Stimulated activated CD4-positive, alpha-beta T cell treated with anti-CD3 and anti-CD28 coated beads, Interleukin-15, amount 100 ng/mL, for 24 hours (primary cell): ENCODE measurements around the gene SLC22A17.
"Not testable (repeated sequence)": the region's sequence is repeated elsewhere in the genome, so short reads cannot be mapped to it uniquely, and the experiment has no call there.

Experiments used
- DNase-seq: peaks from one replicate; pipeline ENCODE4 v3.0.0-alpha.2; 2020

Gene SLC22A17

DNA sequence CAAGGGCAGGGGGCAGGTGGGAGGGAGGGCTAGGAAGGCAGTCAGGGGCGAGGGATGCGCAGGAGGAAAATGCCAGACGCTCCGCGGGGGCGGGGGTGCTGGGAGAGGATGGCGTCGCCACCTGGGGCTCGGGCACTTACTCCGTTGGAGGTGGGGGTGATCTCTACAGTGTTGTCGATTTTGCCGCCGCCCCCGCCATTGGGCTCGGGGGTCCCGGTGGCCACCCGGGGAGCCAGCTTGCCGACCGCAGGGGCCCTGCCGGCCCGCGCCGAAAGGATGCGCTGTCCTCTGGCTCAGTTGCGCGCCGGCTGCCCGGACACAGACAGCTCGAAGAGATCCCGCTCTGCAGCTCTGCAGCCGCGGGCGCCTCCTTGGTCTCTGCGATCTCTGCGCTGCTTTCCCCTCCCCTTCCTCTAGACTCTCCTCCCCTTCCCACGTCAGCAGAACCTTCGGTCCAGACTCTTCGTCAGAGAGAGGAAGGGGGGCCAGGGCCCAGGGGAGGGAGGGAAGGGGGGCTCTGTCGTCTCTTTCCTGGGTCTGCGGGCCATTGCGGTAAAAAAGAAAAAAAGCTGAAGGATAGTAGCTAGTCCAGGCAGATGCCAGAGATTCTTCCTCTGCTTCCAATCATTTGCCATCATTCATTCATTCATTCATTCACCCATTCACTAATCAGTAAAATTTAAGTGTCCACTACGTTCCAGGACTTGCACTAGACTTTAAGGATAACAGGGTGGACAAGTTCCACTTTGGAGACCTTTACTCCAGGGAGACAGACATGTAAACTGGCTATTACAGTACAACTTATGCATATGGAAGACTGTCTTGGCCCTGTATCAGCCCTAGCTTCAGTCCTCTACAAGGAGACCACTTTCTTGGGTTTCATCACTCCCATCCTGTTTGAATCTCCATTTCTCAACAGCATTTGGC lies at the start of gene SLC22A17:
SLC22A17 (minus strand) TSS at position 382 of the 927 bp plus-strand sequence.
- peak; percentile 74 for DNase-seq

DNA sequence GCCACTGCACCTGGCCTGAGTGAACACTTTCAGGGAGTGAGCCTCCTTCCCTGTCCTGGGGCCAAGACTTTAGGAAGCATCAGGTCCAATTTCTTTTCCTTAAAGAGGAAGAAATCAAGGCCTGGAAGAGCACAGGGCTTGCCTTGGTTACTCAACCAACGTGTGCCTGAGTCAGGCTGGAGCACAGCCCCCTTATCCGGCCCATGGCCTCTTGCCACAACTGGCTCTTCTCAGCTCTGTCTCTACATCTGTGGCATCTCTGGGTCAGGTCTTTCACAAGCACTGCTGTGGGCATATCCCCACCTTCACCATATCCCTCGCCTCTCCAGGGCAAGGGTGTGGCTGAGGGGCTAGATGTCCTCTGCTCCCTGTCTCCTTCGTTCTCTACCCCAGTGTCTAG lies 48.6 kb upstream of the SLC22A17 start:
- DNase-seq: no peak

DNA sequence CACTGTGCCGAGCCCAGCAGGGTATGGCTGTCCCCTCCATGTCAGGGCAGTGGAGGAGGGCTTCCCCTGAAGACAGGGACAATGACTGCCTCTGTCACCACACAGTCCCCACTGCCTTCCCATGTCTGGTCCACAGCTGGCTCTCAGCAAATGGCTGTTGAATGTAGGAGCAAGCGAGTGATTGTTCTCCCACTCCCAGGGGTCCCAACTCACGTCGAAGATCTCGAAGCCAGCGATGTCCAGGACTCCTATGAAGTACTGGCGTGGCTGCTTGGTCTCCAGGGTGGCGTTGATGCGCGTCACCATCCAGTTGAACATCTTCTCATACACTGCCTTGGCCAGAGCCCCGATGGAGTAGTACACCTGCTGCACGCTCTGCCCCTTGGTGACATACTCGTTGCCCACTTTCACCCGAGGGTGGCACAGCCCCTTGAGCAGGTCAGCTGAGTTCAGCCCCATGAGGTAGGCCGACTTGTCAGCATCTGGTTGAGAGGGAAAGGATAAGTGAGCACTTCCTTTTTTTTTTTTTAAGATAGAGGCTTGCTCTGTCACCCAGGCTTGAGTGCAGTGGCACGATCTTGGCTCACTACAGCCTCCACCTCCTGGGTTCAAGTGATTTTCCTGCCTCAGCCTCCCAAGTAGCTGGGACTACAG lies 47.9 kb upstream of the SLC22A17 start:
- DNase-seq: not testable (repeated sequence)

DNA sequence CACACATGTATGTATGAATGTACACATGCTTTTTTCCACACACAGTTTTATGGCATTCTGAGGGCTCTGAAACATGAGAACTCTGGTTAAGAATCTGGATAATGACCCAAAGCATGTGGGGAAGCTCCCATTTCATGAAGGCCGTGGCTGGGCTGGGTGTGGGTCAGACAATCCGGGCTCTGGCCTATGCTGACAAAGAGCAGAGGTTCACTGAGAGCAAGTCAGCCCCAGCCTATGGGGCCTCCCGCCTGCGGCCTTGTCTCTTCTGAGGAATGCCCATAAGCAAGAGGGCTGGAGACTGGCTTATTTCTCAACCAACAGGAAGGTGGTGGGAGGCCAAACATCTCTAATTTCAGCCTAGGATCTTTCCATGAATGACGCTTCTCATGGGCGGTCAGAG lies 46.9 kb upstream of the SLC22A17 start:
- DNase-seq: no peak

DNA sequence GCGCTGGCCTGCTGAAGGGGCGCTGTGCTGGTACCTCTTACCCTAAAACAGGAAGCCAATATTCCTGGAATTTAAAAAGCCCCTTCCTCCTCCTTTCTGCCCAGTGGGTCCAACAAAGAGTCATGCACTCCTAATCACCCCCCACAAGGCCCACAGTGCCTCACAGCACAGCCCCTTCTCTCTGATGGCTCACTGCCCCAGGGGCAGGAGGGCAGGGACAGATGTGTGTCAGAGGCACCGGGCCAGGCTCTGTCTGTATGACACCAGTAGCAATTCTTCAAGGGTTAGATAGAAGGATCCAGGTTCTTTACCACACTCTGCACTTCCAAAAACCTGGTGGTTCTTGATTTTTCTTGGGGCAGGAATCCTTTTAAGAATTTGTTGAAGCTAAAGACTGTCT lies 46.4 kb upstream of the SLC22A17 start:
- no peak for DNase-seq

DNA sequence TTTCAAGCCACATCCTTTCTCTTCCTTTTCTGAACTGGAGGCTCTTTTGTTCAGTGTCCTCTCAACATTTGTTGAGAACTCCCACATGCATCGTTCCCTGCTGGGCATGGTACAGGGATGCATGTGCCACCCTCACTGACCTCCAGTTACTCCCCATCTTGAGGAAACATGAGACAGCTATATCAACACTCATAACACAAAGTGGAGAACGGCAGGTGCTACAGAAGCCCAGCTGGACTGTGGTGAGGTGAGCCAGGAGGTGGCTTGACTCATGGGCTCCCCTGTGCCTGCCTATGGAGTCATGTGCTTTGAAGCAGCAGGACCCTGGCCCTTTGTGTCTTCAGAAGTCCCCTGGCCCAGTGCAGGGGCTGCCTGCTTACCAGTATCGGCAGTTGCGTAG lies 45.7 kb upstream of the SLC22A17 start:
- no peak for DNase-seq

DNA sequence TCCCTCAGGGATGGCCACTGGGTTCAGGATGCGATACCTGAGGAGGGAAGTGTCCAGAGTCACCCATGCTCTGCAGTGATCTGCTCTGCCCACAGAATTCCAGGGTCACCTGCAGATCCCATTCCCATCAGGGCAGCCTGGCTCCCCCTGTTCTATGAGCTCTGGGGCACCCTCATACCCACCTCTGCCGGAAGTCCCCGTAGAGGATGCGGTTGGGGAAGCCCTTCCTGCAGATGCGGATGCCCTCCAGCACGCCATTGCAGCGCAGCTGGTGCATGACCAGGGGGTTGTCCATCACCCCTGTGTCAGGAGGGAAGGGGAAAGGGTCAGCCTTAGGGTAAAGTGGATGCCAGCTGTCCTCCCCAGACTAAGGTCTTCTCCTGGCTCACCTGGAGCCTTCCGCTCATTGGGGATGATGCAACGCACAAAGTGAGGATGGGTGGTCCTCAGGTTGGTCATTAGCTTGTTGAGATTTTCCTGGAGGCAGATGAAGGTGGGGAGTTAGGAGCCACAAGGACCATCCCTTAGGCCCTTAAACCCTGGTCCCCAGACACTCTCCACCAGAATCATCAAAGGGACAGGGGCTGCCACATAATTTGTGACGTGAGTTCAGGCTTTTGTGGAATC lies 44.2 kb upstream of the SLC22A17 start:
- no peak for DNase-seq

DNA sequence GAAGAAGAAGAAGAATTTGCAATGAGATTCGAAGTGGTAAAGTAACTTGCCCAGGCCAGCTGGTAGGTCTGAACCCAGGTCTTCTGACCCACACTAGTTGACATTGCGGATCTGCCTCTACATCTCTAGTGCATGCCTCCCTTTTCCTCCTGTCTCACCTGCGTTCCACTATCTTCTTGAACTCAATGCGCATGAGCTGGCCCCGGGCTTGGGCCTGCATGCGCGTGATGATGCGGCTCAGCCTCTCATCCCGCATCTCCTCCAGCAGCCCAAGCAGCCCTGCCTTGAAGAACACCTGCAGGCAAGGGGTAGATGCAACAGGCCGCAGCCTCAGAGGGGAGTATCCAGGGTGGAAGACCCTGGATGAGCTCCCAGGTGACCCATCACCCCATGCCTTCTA lies 43.4 kb upstream of the SLC22A17 start:
- no peak for DNase-seq

DNA sequence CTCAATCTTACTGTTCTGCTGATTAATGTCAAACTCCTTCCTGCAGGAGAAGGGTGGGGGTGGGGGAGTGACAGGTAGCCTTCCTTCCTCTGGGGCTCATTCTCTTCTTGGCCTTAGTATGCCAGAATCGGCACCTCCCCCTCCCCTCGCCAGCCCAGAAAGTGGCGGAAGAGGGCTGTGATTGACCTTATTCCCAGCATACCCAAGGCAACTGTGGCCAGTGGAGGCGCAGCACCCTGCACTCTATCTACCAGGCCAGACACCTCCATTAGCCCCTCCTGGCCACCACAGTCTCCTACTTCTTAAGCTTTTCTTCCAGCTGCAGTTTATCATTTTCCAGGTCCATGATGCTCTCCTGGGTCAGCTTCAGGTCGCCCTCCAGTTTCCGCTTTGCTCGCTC lies 39.9 kb upstream of the SLC22A17 start:
- no peak for DNase-seq

DNA sequence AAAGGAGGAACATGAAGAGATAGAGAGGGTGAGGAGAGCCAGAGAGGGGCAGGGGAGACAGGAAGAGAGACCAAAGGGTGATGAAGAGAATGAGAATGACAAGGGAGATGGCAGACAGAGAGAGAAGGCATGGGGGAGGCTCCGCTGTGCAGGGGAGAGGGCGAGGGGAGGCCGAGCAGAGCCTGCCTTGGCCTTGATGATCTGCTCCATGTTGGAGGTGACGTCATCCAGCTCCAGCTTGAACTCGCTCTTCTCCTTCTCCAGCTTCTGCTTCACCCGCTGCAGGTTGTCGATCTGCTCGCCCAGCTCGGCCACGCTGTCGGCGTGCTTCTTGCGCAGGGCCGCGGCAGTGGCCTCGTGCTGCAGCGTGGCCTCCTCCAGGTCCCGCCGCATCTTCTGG lies 37.2 kb upstream of the SLC22A17 start:
- DNase-seq: not testable (repeated sequence)

DNA sequence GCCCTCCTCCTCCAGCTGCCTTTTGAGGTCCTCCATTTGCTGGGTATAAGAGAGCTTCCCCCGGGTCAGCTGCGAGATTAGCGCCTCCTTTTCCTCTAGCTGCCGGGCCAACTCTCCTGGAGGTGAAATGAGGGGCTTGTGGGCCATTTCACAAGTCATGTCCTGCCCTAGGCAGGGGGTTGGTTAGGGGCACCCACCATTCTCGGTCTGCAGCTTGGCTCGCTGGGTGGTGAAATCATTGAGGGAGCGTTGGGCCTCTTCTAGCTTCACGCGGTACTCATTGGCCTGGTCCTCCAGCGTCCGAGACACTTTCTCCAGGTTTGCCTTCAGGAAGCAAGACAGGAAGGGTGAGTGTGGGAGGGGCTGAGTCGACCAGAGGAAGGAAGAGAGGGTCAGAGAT lies 36.7 kb upstream of the SLC22A17 start:
- DNase-seq: no peak

DNA sequence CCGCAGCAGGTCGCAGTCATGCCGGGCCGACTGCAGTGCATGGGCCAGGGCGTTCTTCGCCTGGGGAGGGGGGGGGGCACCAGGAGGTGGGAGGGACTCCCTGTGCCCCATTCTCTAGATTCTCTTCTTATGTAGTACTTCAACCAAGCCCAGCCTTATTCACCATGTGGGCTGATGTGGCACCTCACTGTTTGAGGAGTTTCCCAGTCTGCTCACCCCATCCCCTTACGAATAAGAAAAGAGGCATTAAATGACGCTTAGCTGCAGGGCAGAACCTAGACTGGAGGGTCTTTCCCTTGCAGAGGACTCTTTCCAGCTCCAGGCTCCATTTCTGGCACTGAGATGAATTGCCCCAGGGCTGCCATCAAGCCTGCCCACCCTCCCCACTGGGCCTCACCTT lies 36.3 kb upstream of the SLC22A17 start:
- DNase-seq: no peak

DNA sequence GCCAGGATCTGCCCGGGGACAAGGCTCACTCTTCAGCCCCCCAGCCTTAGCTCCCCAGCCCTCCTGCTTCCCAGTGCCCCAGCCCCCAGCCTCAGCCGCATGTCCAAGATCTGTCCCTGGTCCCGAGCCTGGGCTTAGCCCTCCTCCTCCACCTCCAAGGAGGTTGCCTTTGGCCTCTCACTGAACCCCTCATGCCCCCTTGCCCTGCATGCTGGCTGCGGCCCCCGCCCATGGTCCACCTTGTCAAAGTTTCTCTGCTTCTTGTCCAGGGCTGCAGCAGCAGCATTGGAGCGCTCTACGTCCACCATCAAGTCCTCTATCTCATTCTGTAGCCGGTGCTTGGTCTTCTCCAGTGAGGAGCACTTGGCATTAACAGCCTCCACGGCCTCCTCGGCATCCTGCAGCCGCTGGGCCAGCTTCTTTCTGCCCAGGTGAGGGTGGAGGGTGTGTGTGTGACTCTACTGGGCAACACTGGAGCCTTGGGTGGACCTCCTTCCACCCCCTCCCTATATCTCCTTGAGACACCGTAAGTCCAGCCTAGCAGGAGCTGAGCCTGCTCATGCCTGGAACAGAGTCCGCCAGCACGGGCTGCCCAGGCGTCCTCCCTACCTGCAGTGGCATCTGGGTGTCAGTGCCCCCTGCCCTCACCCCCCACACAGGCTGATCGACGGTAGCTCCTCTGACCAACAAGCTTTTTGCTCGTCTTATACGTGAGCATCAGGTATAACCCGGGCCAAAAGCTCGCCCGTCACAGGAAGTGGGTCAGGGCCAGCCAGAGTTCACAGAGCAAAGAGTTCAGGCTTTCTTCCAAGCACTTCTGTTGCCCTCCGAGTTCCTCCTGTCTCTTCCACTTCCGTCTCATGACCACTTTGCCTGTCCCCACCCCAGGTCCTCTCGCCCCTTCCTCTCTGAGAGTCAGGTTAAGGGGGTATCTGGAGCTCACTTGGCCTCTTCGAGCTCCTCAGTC lies 35.5 kb upstream of the SLC22A17 start:
- no peak for DNase-seq

DNA sequence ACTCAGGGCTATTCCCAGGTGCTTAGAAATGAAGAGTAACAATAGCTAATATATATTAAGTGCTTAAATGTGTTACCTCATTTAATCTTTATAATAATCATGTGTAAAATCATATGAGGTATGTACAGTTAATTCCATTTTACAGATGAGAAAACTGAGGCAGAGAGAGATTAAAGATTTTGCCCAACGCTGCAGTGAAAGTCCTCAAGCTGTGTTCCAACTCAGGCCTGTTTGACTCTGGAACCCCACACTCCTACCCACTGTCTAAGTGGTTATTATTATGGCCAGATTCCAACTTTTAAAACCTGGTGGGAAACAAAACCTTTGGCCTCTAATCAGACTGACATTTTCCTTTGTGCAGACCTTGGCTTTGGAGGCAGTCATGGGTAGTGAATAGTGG lies 34.3 kb upstream of the SLC22A17 start:
- no peak for DNase-seq

DNA sequence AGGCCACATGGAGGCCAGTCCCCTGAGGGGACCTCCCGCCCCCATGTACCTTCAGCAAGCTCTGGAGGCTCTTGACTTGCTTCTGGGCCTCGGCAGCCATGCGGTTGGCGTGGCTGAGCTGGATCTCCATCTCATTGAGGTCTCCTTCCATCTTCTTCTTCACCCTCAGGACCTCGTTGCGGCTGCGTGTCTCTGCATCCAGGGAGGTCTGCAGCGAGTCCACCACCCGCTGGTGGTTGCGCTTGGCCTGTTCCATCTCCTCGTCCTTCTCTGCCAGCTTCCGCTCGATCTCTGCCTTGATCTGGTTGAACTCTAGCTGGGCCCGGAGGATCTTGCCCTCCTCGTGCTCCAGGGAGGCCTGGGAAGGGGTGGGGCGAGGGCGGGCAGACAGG lies 33.6 kb upstream of the SLC22A17 start:
- not testable (repeated sequence) for DNase-seq

DNA sequence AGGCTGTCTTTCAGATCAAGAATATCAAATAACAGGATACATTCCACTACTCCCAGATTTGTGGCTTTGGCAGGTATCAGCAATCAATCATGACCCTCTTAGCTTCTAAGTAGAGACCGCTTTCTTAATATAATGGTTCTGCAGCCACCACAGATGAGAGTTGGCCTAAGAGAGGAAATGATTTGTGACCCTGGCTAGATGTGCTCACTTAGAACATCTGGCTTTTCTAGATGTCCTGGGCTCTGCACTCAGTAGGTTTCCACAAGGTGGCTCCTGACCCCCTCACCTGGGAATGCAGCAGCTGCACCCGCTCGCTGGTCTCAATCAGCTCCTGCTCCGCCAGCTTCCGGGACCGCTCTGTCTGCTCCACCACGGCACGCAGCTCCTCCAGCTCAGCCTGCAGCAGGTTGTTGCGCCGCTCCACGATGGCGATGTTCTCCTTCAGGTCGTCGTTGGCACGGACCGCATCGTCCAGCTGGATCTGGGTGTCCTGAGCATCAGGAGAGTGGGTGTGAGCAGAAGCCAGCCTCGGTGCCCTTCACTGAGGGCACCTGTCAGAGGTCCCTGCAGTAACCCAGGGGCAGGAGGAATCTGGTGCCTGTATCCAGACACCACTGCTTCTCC lies 33.1 kb upstream of the SLC22A17 start:
- no peak for DNase-seq

DNA sequence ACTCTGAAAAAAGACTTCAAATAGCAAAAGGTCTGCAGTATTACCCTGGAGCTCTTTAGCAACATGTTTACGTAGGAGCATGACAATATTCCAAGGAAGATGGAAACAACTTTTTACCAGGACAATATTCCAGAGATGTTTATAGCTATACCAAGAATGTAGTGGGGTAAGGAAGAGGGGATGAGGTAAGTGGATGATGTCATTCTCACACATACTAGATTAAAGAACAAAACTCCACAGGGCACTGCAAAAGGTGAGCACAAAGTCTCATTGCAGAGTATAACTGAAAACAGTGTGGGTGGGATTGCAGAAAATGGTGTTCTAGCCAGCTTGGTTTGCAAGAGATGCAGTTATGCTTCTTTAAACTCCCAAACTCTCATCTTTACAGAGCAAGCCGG lies 32.6 kb upstream of the SLC22A17 start:
- no peak for DNase-seq

DNA sequence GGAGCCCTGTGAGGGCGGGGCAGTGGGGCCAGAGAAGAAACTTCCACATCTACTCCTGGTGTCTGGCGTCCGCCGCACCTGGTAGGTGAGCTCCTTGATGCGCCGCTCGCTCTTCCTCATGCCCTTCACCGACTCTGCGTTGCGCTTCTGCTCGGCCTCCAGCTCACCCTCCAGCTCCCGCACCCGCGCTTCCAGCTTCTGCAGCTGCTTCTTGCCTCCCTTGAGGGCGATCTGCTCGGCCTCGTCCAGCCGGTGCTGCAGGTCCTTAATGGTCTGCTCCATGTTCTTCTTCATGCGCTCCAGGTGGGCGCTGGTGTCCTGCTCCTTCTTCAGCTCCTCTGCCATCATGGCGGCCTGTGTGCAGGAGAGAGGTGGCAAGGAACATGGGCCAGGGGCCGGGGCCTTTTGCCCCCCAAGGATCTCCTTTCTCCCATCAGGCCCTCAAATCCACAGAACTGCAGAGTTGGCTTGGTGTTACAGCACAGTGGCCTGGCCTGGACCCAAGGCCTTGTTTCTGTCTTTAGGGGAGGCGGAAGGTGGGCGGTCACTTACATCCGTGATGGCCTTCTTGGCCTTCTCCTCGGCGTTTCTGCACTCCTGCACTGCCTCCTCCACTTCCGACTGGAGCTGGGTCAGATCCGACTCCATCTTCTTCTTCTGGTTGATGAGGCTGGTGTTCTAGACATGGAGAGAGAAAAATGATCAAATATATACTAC lies 31.8 kb upstream of the SLC22A17 start:
- no peak for DNase-seq

DNA sequence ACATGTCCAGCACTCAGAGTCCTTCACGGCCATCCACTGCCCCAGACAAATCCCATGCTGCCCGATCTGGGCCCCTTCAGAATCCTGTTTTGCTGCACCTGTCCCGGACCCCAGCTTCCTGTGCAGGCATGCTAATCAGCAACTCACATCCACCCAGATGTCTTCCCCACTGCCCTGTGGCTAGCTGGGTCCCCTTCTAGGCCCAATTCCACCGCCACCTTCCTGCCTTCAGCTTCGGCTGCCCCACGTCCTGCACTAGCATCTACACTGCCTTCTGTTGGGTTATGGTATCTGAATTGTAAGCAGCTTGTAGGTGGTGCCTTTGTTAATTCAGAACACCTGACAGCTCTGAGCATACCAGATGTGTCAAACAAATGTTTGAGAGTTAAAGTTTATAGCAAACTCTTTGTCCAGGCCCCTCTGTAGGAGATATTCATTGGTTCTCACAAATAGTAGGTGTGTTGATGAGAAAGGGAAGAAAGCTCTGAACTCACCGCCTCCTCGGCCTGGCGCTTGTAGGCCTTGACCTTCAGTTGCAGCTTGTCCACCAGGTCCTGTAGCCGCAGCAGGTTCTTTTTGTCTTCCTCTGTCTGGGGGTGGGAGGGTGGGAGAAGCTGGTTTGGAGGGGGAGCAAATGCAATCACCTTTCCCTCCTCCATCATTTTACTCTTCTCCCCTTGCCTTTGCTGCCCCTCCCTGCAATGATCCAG lies 30.2 kb upstream of the SLC22A17 start:
- DNase-seq: no peak

DNA sequence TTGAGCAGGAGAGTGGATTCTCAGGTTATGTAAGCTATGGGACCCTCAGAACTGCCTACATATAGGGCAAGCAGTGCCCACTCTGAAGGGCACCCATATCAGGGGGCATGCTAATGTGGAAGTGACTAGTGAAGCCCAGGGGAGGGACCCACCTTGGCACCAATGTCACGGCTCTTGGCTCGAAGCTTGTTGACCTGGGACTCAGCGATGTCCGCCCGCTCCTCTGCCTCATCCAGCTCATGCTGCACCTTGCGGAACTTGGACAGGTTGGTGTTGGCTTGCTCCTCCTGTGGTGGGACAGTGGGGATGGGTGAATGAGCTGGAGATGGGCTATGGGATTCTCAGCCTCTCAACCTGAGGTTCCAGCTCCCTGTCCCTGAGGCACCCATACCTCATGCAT lies 29.6 kb upstream of the SLC22A17 start:
- DNase-seq: no peak

DNA sequence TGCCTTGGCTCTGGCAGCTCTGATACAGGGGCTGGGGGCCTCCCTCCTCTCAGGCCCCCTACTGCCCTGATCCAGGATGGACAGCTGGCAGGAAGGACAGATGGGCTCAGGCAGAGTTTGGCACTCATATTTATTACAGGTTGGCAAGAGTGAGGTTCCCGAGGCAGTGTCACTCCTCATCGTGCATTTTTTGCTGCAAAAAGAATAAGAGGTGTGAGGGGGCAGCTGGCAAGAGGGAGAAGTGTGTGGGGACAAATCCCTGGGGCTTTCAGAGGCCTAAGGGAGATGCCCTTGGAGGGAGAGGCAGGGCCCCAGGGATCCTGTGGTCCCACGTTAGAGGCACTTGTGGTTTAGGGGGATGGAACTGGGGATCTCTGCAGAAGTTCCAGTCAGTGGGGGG lies 29.2 kb upstream of the SLC22A17 start:
- DNase-seq: no peak
